ENCODE results near the gene CYP26A1.

DNA sequence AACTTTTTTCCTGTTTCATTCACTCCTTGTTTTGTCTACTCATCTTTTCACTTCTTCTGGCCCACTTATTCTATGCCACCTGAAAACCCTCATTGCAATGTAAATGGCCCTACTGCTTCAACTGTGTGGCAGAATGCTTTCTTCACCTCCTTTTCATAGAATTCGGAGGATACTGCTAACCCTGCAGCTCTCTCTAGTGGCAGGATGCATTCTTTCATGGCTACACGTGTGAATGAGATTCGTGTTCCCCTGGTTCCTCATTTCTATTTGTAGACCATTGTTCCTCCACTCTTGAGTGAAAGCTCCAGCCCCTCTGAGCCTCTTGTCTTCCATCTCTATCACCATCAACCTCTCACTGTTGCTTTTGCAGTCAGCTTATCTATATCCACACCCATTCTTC, 34.0 kb upstream of the CYP26A1 start:
- TF ChIP-seq, protein P1, sequence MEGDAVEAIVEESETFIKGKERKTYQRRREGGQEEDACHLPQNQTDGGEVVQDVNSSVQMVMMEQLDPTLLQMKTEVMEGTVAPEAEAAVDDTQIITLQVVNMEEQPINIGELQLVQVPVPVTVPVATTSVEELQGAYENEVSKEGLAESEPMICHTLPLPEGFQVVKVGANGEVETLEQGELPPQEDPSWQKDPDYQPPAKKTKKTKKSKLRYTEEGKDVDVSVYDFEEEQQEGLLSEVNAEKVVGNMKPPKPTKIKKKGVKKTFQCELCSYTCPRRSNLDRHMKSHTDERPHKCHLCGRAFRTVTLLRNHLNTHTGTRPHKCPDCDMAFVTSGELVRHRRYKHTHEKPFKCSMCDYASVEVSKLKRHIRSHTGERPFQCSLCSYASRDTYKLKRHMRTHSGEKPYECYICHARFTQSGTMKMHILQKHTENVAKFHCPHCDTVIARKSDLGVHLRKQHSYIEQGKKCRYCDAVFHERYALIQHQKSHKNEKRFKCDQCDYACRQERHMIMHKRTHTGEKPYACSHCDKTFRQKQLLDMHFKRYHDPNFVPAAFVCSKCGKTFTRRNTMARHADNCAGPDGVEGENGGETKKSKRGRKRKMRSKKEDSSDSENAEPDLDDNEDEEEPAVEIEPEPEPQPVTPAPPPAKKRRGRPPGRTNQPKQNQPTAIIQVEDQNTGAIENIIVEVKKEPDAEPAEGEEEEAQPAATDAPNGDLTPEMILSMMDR (conservative IDR thresholded peaks at IDR 0.05): peak; percentile 64
- no peak for TF ChIP-seq ZFX (IDR thresholded peaks at IDR 0.05)

All from C4-2B (cell line).